Measurements from ENCODE around the gene MAST4. TPM values are rescaled to one million over a fixed set of nuclear protein-coding genes. Genes with fewer than 3 reads are reported as not detected.

MAST4 gene
- total and polyA plus RNA-seq, 2 of the 8 experiments (the other 6 are each of a cell fraction or from before 2014, with no cell fraction given): 1.5 to 2.6 TPM

DNA sequence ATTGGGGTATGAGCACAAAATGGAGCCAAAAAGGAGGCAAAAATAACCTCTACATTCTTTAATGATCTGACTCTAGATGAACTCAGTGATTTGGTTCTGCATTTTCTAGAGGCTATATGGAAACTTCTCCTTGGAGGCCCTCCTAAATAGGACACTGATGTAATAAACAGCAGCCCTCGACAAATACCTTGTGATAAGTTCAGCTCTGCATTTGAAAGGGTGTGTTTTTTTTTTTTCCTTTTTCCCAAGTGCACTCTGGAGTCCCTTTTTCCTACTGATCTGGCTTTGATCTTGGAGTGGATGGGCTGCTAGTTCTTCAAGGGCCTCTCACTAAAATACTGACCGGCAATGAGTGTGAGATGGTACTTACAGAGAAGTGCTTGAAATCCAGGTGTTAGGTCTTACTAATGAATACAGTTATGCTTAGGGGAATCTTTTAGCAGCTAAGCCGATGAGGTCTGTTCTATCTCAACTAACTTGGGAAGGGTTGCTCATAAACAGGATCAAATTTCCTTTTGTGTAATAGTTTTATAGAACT lies 161.7 kb downstream of the MAST4 start:
- Histone ChIP-seq H3K4me2 (ENCODE audit: insufficient read depth in 1 of 2, low read depth in 2 of 2, low read length in 2 of 2) (no peak overlapping the region), H3K9ac (replicated peaks in 1 of 4; ENCODE audit: extremely low read depth in 1 of 4, low read depth in 3 of 4, low read length in 3 of 4) (no peak overlapping the region), H4K8ac (ENCODE audit: extremely low read depth, insufficient read depth, low read length) (no peak overlapping the region), H2AFZ (ENCODE audit: low read length) (no peak overlapping the region), H3K9me3 (ENCODE audit: insufficient read depth in 2 of 2, low read depth in 1 of 2, low read length in 1 of 2) (no peaks in the 10 kb centered on the region), H4K20me1 (replicated peaks in 1 of 2; ENCODE audit: control insufficient read depth in 1 of 2, insufficient read depth in 2 of 2, low read length in 2 of 2) (no peaks in the 10 kb centered on the region), H4K5ac (ENCODE audit: insufficient read length, low read depth, low read length) (no peak overlapping the region), H3K36me3 (ENCODE audit: control insufficient read depth in 2 of 4, insufficient read depth in 4 of 4, low read length in 3 of 4) (no peaks in the 10 kb centered on the region), H2BK15ac (ENCODE audit: low read length) (no peak overlapping the region), H3K4ac (replicated peaks; ENCODE audit: insufficient read length, low read depth, low read length) (no peak overlapping the region), H2BK120ac (replicated peaks; ENCODE audit: low read depth, low read length) (no peak overlapping the region), H3K23ac (ENCODE audit: insufficient read length) (no peak overlapping the region), H3K79me1 (ENCODE audit: low read depth, low read length) (no peaks in the 10 kb centered on the region), H3K27ac (ENCODE audit: low read depth, low read length) (no peak overlapping the region), H3K4me1 (replicated peaks in 1 of 4; ENCODE audit: control insufficient read depth in 3 of 4, insufficient read depth in 4 of 4, low read length in 3 of 4) (no peaks in the 10 kb centered on the region), H3K14ac (ENCODE audit: insufficient read length) (no peak overlapping the region), H3K27me3 (replicated peaks in 1 of 4; ENCODE audit: control insufficient read depth in 3 of 4, extremely low read depth in 1 of 4, insufficient read depth in 3 of 4, low read length in 3 of 4) (no peaks in the 10 kb centered on the region), H3K79me2 (ENCODE audit: control insufficient read depth in 1 of 2, insufficient read depth in 2 of 2, low read length in 2 of 2) (no peaks in the 10 kb centered on the region), H4K91ac (replicated peaks; ENCODE audit: insufficient read length, low read length) (no peak overlapping the region), H3K4me3 (ENCODE audit: extremely low read depth in 1 of 4, insufficient read depth in 2 of 4, low read depth in 3 of 4, low read length in 4 of 4) (no peak overlapping the region), H2BK5ac (ENCODE audit: low read depth, low read length) (no peak overlapping the region), H3K56ac (replicated peaks; ENCODE audit: insufficient read length, low read depth, low read length) (no peak overlapping the region), H3K18ac (ENCODE audit: extremely low read depth, low read length) (no peak overlapping the region), H2BK12ac (ENCODE audit: low read depth, low read length) (no peak overlapping the region), H2AK5ac (ENCODE audit: low read depth, low read length) (no peak overlapping the region), H3K23me2 (ENCODE audit: low read depth, low read length) (no peaks in the 10 kb centered on the region), H2BK20ac (ENCODE audit: low read length) (no peak overlapping the region)
- 93% methylated on average over 3 of the region's 3 CpGs; no CpG with 5 or more reads in 1 of the 2 experiments for WGBS, 2 experiments (ENCODE audit: extremely low coverage in 1 of 2, insufficient coverage in 1 of 2, insufficient read length in 1 of 2, insufficient replicate concordance in 2 of 2, low coverage in 1 of 2, low lambda C conversion rate in 2 of 2, missing lambda C conversion rate in 1 of 2)
- DNase-seq (ENCODE audit: low read depth in 1 of 2, low spot score in 2 of 2) (no peak), FAIRE-seq (no peak)
- ChIA-PET CTCF (ENCODE audit: partially characterized antibody) (interaction anchor here (1.0 to 6.5 kb wide), 9 partner anchors 12 to 519 kb away, joined by 3 to 76 read pairs (median 3); no protein-coding TSS in a partner anchor), POLR2A (ENCODE audit: partially characterized antibody) (no interaction called here)
- no peak for TF ChIP-seq CBX8 (IDR thresholded peaks at IDR 0.05; ENCODE audit: borderline replicate concordance, low read depth, low read length)
- TF ChIP-seq EZH2 (IDR thresholded peaks at IDR 0.05; ENCODE audit: low read depth, low read length, severe bottlenecking): no peak
- no peak for TF ChIP-seq JUN (IDR thresholded peaks at IDR 0.05; ENCODE audit: low read depth, low read length)
- TF ChIP-seq HDAC2 (IDR thresholded peaks at IDR 0.05; ENCODE audit: borderline replicate concordance in 1 of 2, low read depth in 2 of 2, low read length in 2 of 2): no peak
- no peak for TF ChIP-seq TBP (IDR thresholded peaks at IDR 0.05; ENCODE audit: low read depth, low read length)
- no peak for TF ChIP-seq TAF1 (IDR thresholded peaks at IDR 0.05; ENCODE audit: low read depth, low read length)
- TF ChIP-seq, protein P1, sequence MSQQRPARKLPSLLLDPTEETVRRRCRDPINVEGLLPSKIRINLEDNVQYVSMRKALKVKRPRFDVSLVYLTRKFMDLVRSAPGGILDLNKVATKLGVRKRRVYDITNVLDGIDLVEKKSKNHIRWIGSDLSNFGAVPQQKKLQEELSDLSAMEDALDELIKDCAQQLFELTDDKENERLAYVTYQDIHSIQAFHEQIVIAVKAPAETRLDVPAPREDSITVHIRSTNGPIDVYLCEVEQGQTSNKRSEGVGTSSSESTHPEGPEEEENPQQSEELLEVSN (IDR thresholded peaks at IDR 0.05): no peak
- TF ChIP-seq HDAC6 (IDR thresholded peaks at IDR 0.05; ENCODE audit: low read depth, low read length): no peak
- TF ChIP-seq SIX5 (IDR thresholded peaks at IDR 0.05; ENCODE audit: low read depth, low read length): no peak
- TF ChIP-seq, protein P2, sequence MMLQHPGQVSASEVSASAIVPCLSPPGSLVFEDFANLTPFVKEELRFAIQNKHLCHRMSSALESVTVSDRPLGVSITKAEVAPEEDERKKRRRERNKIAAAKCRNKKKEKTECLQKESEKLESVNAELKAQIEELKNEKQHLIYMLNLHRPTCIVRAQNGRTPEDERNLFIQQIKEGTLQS (IDR thresholded peaks at IDR 0.05; ENCODE audit: insufficient read depth, low read depth, low read length): no peak
- no peak for TF ChIP-seq TAF7 (optimal IDR thresholded peaks at IDR 0.05; ENCODE audit: borderline replicate concordance, low read depth, low read length)
- TF ChIP-seq RBBP5 (IDR thresholded peaks at IDR 0.05; ENCODE audit: borderline replicate concordance, low read depth, low read length): no peak

Measured in H1 (cell line).